ENCODE data around the gene CETN1.

CETN1 gene

GRCh38 chr18:580154-580553 lies at the start of gene CETN1:
Gene CETN1 (plus strand): TSS chr18:580380. CDS start chr18:580409, 29 bp downstream.
- DNase-seq: no peak

GRCh38 chr18:532018-532417 lies 48.2 kb upstream of the CETN1 start:
- no peak for DNase-seq

- DNase-seq: no peak
Observed at GRCh38 chr18:532632-533031, 47.5 kb upstream of the CETN1 start.

- no peak for DNase-seq
Observed at GRCh38 chr18:533995-534601, 46.1 kb upstream of the CETN1 start.

- DNase-seq: no peak
Observed at GRCh38 chr18:543447-544078, 36.6 kb upstream of the CETN1 start.

GRCh38 chr18:549967-550366 lies 30.2 kb upstream of the CETN1 start:
- DNase-seq: no peak

- DNase-seq: no peak
Observed at GRCh38 chr18:551404-552061, 28.6 kb upstream of the CETN1 start.

- no peak for DNase-seq
Observed at GRCh38 chr18:555705-556457, 24.3 kb upstream of the CETN1 start.

- DNase-seq: no peak
Observed at GRCh38 chr18:564708-565561, 15.2 kb upstream of the CETN1 start.

GRCh38 chr18:565562-566061 lies 14.6 kb upstream of the CETN1 start:
- DNase-seq: no peak

- no peak for DNase-seq
Observed at GRCh38 chr18:567122-567521, 13.1 kb upstream of the CETN1 start.

- no peak for DNase-seq
Observed at GRCh38 chr18:568731-569130, 11.4 kb upstream of the CETN1 start.

- DNase-seq: no peak
Observed at GRCh38 chr18:570256-570655, 9.9 kb upstream of the CETN1 start.

GRCh38 chr18:570697-571096 lies 9.5 kb upstream of the CETN1 start:
- no peak for DNase-seq

- no peak for DNase-seq
Observed at GRCh38 chr18:572091-572830, 7.9 kb upstream of the CETN1 start.

GRCh38 chr18:572831-573289 lies 7.3 kb upstream of the CETN1 start:
- no peak for DNase-seq

- DNase-seq: no peak
Observed at GRCh38 chr18:573385-573784, 6.8 kb upstream of the CETN1 start.

- no peak for DNase-seq
Observed at GRCh38 chr18:574149-574860, 5.9 kb upstream of the CETN1 start.

GRCh38 chr18:574865-575645 lies 5.1 kb upstream of the CETN1 start:
- no peak for DNase-seq

GRCh38 chr18:576924-577323 lies 3.3 kb upstream of the CETN1 start:
- no peak for DNase-seq

Data from activated CD4-positive, alpha-beta T cell treated with anti-CD3 and anti-CD28 coated beads, Interleukin-2, amount 50 U/mL, for 1 hour (primary cell).